HEK293 (cell line): ENCODE results near the gene OTUB2.
A peak's percentile ranks its signal among the peaks of the same experiment; 100 is the strongest.

ENCODE experiments used
- CTCF ChIA-PET: fragments of 350-600 bp; formaldehyde crosslinking; extraction: SDS; loops from one replicate; lab custom pipeline; 2021; ENCODE audit warnings: antibody characterized with exemption; lab: Yijun Ruan, JAX
- POLR2A ChIA-PET: fragments of 300-600 bp; formaldehyde crosslinking; extraction: SDS; loops from one replicate; lab custom pipeline; 2020; ENCODE audit warnings: antibody characterized with exemption, inconsistent platforms; lab: Yijun Ruan, JAX
- H3K27ac ChIP-seq: fragments of 200-500 bp; sonication (Bioruptor generic); 2 replicates; pipeline ENCODE4 v1.5.1; 2014; ENCODE audit warnings: low read depth, low read length, control low read depth, inconsistent platforms; ENCODE audit errors: extremely low read depth
- H3K36me3 ChIP-seq, 2 experiments: fragments of 200-500 bp in 1 of 2; sonication (Bioruptor generic) in 1 of 2; 1 replicate in 1 of 2; 2 replicates in 1 of 2; pipeline ENCODE4 v1.5.1; 2014 to 2017; ENCODE audit warnings: inconsistent platforms in 2 of 2, low read length in 2 of 2; ENCODE audit not compliant: control insufficient read depth in 2 of 2, insufficient read depth in 1 of 2
- H3K4me1 ChIP-seq: fragments of 200-500 bp; sonication (Bioruptor generic); 2 replicates; pipeline ENCODE4 v1.5.1; 2014; ENCODE audit warnings: mild to moderate bottlenecking, low read length, inconsistent platforms; ENCODE audit not compliant: control insufficient read depth, insufficient read depth
- H3K4me3 ChIP-seq: 2 replicates; pipeline ENCODE4 v1.5.1; 2011; ENCODE audit warnings: low read depth, mild to moderate bottlenecking, control low read depth, low read length, moderate library complexity
- H3K9me3 ChIP-seq: fragments of 200-500 bp; sonication (Bioruptor generic); 2 replicates; pipeline ENCODE4 v1.5.1; 2014; ENCODE audit warnings: low read depth, low read length, inconsistent platforms; ENCODE audit not compliant: control insufficient read depth, insufficient read depth
- BCL11B ChIP-seq: fragments of 450-650 bp; formaldehyde crosslinking; IDR thresholded peaks from 2 replicates; pipeline ENCODE4 v1.5.1; 2016; ENCODE audit warnings: low read depth, missing biosample characterization, missing genetic modification characterization
- HOXC10 ChIP-seq: sonication (generic); formaldehyde crosslinking; IDR thresholded peaks from 2 replicates; pipeline ENCODE4 v1.8.1; 2023; ENCODE audit warnings: mild to moderate bottlenecking, missing genetic modification reagents
- RBAK ChIP-seq: fragments of 450-650 bp; formaldehyde crosslinking; IDR thresholded peaks from 2 replicates; pipeline ENCODE4 v1.5.1; 2016; ENCODE audit warnings: missing biosample characterization, missing genetic modification characterization
- SCRT2 ChIP-seq: fragments of 450-650 bp; formaldehyde crosslinking; IDR thresholded peaks from 2 replicates; pipeline ENCODE4 v1.5.1; 2016; ENCODE audit warnings: missing biosample characterization, missing genetic modification characterization
- YY2 ChIP-seq: fragments of 450-650 bp; formaldehyde crosslinking; IDR thresholded peaks from 2 replicates; pipeline ENCODE4 v1.5.1; 2016; ENCODE audit warnings: missing biosample characterization, missing genetic modification characterization
- ZBTB48 ChIP-seq: fragments of 450-650 bp; formaldehyde crosslinking; IDR thresholded peaks from 2 replicates; pipeline ENCODE4 v1.5.1; 2016; ENCODE audit warnings: missing biosample characterization, missing genetic modification characterization
- ZFHX2 ChIP-seq: fragments of 450-650 bp; formaldehyde crosslinking; conservative IDR thresholded peaks from 2 replicates; pipeline ENCODE4 v1.5.1; 2016; ENCODE audit warnings: missing biosample characterization, missing genetic modification characterization
- ZNF121 ChIP-seq: fragments of 450-650 bp; formaldehyde crosslinking; IDR thresholded peaks from 2 replicates; pipeline ENCODE4 v1.5.1; 2016; ENCODE audit warnings: missing biosample characterization, missing genetic modification characterization
- ZNF133 ChIP-seq: fragments of 450-650 bp; formaldehyde crosslinking; IDR thresholded peaks from 2 replicates; pipeline ENCODE4 v1.5.1; 2016; ENCODE audit warnings: missing biosample characterization, missing genetic modification characterization
- ZNF184 ChIP-seq: fragments of 450-650 bp; IDR thresholded peaks from 2 replicates; pipeline ENCODE4 v1.5.1; 2018; ENCODE audit warnings: missing biosample characterization, mild to moderate bottlenecking, missing genetic modification characterization
- ZNF248 ChIP-seq: fragments of 450-650 bp; formaldehyde crosslinking; IDR thresholded peaks from 2 replicates; pipeline ENCODE4 v1.5.1; 2017; ENCODE audit warnings: missing biosample characterization, missing genetic modification characterization
- ZNF37A ChIP-seq: fragments of 450-650 bp; IDR thresholded peaks from 2 replicates; pipeline ENCODE4 v1.5.1; 2018; ENCODE audit warnings: missing biosample characterization, missing genetic modification characterization
- ZNF404 ChIP-seq: fragments of 450-650 bp; formaldehyde crosslinking; IDR thresholded peaks from 2 replicates; pipeline ENCODE4 v1.5.1; 2017; ENCODE audit warnings: missing biosample characterization, missing genetic modification characterization
- ZNF473 ChIP-seq: fragments of 450-650 bp; formaldehyde crosslinking; IDR thresholded peaks from 2 replicates; pipeline ENCODE4 v1.5.1; 2017; ENCODE audit warnings: missing biosample characterization, missing genetic modification characterization
- ZNF544 ChIP-seq: fragments of 450-650 bp; formaldehyde crosslinking; IDR thresholded peaks from 2 replicates; pipeline ENCODE4 v1.5.0; 2017; ENCODE audit warnings: missing biosample characterization, missing genetic modification characterization
- ZNF548 ChIP-seq: fragments of 450-650 bp; formaldehyde crosslinking; IDR thresholded peaks from 2 replicates; pipeline ENCODE4 v1.5.1; 2016; ENCODE audit warnings: missing biosample characterization, missing genetic modification characterization
- ZNF585B ChIP-seq: fragments of 450-650 bp; formaldehyde crosslinking; IDR thresholded peaks from 2 replicates; pipeline ENCODE4 v1.5.1; 2016; ENCODE audit warnings: missing biosample characterization, missing genetic modification characterization
- ZNF629 ChIP-seq: fragments of 450-650 bp; formaldehyde crosslinking; IDR thresholded peaks from 2 replicates; pipeline ENCODE4 v1.5.1; 2017; ENCODE audit warnings: missing biosample characterization, missing genetic modification characterization
- ZXDB ChIP-seq: fragments of 450-650 bp; formaldehyde crosslinking; IDR thresholded peaks from 2 replicates; pipeline ENCODE4 v1.5.1; 2016; ENCODE audit warnings: missing biosample characterization, missing genetic modification characterization

Gene OTUB2

GRCh38 chr14:93996130-93996695 is 29.9 kb upstream of the OTUB2 start:
- no peaks in the 10 kb centered on the region for H3K9me3 ChIP-seq
- ChIA-PET POLR2A (interaction anchor here (1.4 kb wide), 1 partner anchor 16 kb away, joined by 4 read pairs; no protein-coding TSS in a partner anchor), CTCF (interaction anchor here (0.8 to 2.0 kb wide), 4 partner anchors 9 to 59 kb away, joined by 3 to 14 read pairs (median 8); no protein-coding TSS in a partner anchor)
- H3K4me1 ChIP-seq: no peaks in the 10 kb centered on the region; the same call in 1 of the 2 replicates
- no peaks in the 10 kb centered on the region for H3K36me3 ChIP-seq
- no peak overlapping the region for H3K27ac ChIP-seq
- no peak overlapping the region for H3K4me3 ChIP-seq
- TF ChIP-seq RBAK (tag by site-specific recombination): no peak
- TF ChIP-seq ZNF548 (tag by site-specific recombination): no peak
- TF ChIP-seq YY2 (tag by site-specific recombination): no peak
- no peak for TF ChIP-seq ZNF37A (tag by site-specific recombination)

GRCh38 chr14:93997082-93997481 is 29.1 kb upstream of the OTUB2 start, which contains the start of gene CCDC197:
Gene CCDC197, plus strand, starts transcription at chr14:93997301. Its CDS starts 831 bp downstream, at chr14:93998132.
- Histone ChIP-seq H3K9me3 (no peaks in the 10 kb centered on the region), H3K27ac (no peak within 1 kb of the TSS), H3K4me3 (no peak within 1 kb of the TSS), H3K36me3 (no peaks in the 10 kb centered on the region), H3K4me1 (no peaks in the 10 kb centered on the region; the same call in 1 of the 2 replicates)
- POLR2A ChIA-PET: interaction anchor here (1.4 kb wide), 1 partner anchor 15 kb away, joined by 4 read pairs; no protein-coding TSS in a partner anchor
- TF ChIP-seq HOXC10 (CRISPR knock-in tag) (no peak), ZXDB (tag by site-specific recombination) (no peak), ZFHX2 (tag by site-specific recombination) (peak; percentile 43; the same call in 1 of the 2 replicates), ZBTB48 (tag by site-specific recombination) (no peak), SCRT2 (peak; percentile 48; the same call in 1 of the 2 replicates), ZNF629 (tag by site-specific recombination) (peak; percentile 39; the same call in 1 of the 2 replicates)
- CTCF ChIA-PET: interaction anchor here (0.6 to 2.0 kb wide), 5 partner anchors 8 to 333 kb away, joined by 3 to 14 read pairs (median 4); no protein-coding TSS in a partner anchor

DNA sequence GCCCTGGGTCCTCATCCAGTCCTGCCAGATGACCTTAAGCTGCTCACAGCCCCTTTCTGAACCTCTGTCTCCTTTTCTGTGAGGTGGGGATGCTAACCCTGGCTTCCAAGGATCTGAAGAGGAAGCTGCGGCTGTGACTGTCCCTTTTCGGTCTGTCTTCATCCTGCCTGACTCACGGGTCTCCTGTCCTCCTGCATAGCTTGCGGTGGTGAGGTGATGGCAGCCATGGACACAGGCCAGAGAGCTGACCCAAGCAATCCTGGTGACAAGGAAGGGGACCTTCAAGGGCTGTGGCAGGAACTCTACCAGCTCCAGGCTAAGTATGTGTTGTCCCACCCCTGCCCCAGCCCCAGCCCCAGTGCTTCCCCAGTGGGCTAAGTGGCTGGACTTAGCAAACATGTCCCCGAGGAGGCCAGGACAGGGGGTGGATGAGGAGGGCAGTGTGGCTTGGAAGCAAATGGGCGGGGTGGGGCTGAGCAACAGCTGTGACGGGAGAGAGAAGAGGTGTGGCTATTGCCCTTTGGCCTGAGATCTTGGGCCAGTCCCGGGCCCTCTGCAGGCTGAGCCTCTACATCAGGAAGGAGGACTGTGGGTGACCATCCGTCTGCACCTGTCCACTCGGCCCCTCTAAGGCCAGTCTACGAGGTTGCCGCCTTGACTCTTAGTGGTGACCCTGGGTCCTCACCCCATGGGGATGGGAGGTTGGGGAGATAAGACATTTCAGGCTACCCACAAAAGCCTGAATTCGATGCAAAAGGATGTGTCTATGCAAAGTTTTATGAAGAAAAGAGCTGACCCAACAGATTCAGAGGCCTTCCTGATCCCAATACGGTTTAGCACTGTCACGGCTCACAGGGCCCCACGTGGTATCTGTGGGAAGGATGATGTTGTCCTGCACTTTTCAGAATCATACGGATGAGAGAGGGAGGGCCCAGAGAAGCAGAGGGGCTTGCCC is 27.9 kb upstream of the OTUB2 start:
- H3K9me3 ChIP-seq: no peaks in the 10 kb centered on the region
- no peaks in the 10 kb centered on the region for H3K36me3 ChIP-seq
- TF ChIP-seq ZNF585B: no peak
- TF ChIP-seq ZNF184: no peak
- no peak for TF ChIP-seq ZNF133 (tag by site-specific recombination)
- TF ChIP-seq ZNF548 (tag by site-specific recombination): no peak
- no peak for TF ChIP-seq BCL11B (tag by site-specific recombination)
- no peak for TF ChIP-seq ZNF544 (tag by site-specific recombination)
- no peak for TF ChIP-seq ZNF121 (tag by site-specific recombination)
- TF ChIP-seq ZNF473 (tag by site-specific recombination): no peak
- TF ChIP-seq ZNF404 (tag by site-specific recombination): no peak
- TF ChIP-seq ZNF248 (tag by site-specific recombination): no peak
- H3K4me1 ChIP-seq: no peaks in the 10 kb centered on the region; the same call in 1 of the 2 replicates
- no peak overlapping the region for H3K4me3 ChIP-seq
- H3K27ac ChIP-seq: no peak overlapping the region
- ChIA-PET POLR2A (interaction anchor here (0.5 kb wide), 1 partner anchor 133 kb away, joined by 3 read pairs; no protein-coding TSS in a partner anchor), CTCF (interaction anchor here (0.7 to 4.8 kb wide), 4 partner anchors 13 to 60 kb away, joined by 3 to 111 read pairs (median 8); no protein-coding TSS in a partner anchor)
